Renal cortex interstitium (tissue), 15 donors: ENCODE results near the gene EIF2B1. TPM values are rescaled to one million over a fixed set of nuclear protein-coding genes. Genes with fewer than 3 reads are reported as not detected.

Source experiments
- DNase-seq, 11 donors: peaks; one replicate each; pipeline ENCODE4 v3.0.0-alpha.2; 2013; ENCODE audit warnings: low read depth in 9 of 11, low spot score in 4 of 11; ENCODE audit errors: extremely low read depth in 1 of 11
- long read RNA-seq, 16 experiments: transcript quantifications; one replicate each; lab custom pipeline, GENCODE V29; 2026
- polyA plus RNA-seq, 3 donors: library from polyadenylated mRNA; unstranded; fragments of 120-200 nt; gene quantifications; one replicate each; pipeline ENCODE4 v1.2.1, GENCODE V29; 2013; ENCODE audit not compliant: insufficient read length in 3 of 3

Gene EIF2B1
- 10 to 100 TPM; 58.0 to 69.5 (median 65.5) TPM for polyA plus RNA-seq
- long read RNA-seq, donor 1, transcript EIF2B1-201 (9 exons, 2,477 nt): major isoform, 14 of 24 reads
- long read RNA-seq, donor 1, partial matches to known transcripts: 5 of 24 reads
- long read RNA-seq, donor 1, other reads (novel, unspliced or antisense): 0 of 24 reads
- long read RNA-seq, donor 2, transcript EIF2B1-201 (9 exons, 2,477 nt): major isoform, 12 of 21 reads
- long read RNA-seq, donor 2, partial matches to known transcripts: 6 of 21 reads
- long read RNA-seq, donor 2, other reads (novel, unspliced or antisense): 0 of 21 reads
- long read RNA-seq, donor 3, transcript EIF2B1-201 (9 exons, 2,477 nt): major isoform, 20 of 34 reads
- long read RNA-seq, donor 3, partial matches to known transcripts: 8 of 34 reads
- long read RNA-seq, donor 3, other reads (novel, unspliced or antisense): 0 of 34 reads
- long read RNA-seq, donor 4, transcript EIF2B1-204 (5 exons, 1,768 nt): minor isoform, 5 of 29 reads
- long read RNA-seq, donor 4, transcript EIF2B1-201 (9 exons, 2,477 nt): major isoform, 20 of 29 reads
- long read RNA-seq, donor 4, partial matches to known transcripts: 0 of 29 reads
- long read RNA-seq, donor 4, other reads (novel, unspliced or antisense): 0 of 29 reads
- long read RNA-seq, donor 5: 0 reads
- long read RNA-seq, donor 6, transcript EIF2B1-201 (9 exons, 2,477 nt): major isoform, 17 of 32 reads
- long read RNA-seq, donor 6, transcript EIF2B1-204 (5 exons, 1,768 nt): minor isoform, 5 of 32 reads
- long read RNA-seq, donor 6, partial matches to known transcripts: 10 of 32 reads
- long read RNA-seq, donor 6, other reads (novel, unspliced or antisense): 0 of 32 reads
- long read RNA-seq, donor 7, transcript EIF2B1-201 (9 exons, 2,477 nt): major isoform, 14 of 37 reads
- long read RNA-seq, donor 7, partial matches to known transcripts: 18 of 37 reads
- long read RNA-seq, donor 7, other reads (novel, unspliced or antisense): 0 of 37 reads
- long read RNA-seq, donor 8, transcript EIF2B1-204 (5 exons, 1,768 nt): minor isoform, 10 of 54 reads
- long read RNA-seq, donor 8, transcript EIF2B1-201 (9 exons, 2,477 nt): major isoform, 25 of 54 reads
- long read RNA-seq, donor 8, partial matches to known transcripts: 18 of 54 reads
- long read RNA-seq, donor 8, other reads (novel, unspliced or antisense): 0 of 54 reads
- long read RNA-seq, donor 9, transcript EIF2B1-201 (9 exons, 2,477 nt): major isoform, 16 of 26 reads
- long read RNA-seq, donor 9, partial matches to known transcripts: 8 of 26 reads
- long read RNA-seq, donor 9, other reads (novel, unspliced or antisense): 0 of 26 reads
- long read RNA-seq, donor 10, transcript EIF2B1-201 (9 exons, 2,477 nt): major isoform, 11 of 26 reads
- long read RNA-seq, donor 10, partial matches to known transcripts: 11 of 26 reads
- long read RNA-seq, donor 10, other reads (novel, unspliced or antisense): 0 of 26 reads
- long read RNA-seq, donor 11, transcript EIF2B1-201 (9 exons, 2,477 nt): major isoform, 17 of 20 reads
- long read RNA-seq, donor 11, partial matches to known transcripts: 0 of 20 reads
- long read RNA-seq, donor 11, other reads (novel, unspliced or antisense): 0 of 20 reads
- long read RNA-seq, donor 12, transcript EIF2B1-201 (9 exons, 2,477 nt): major isoform, 6 of 9 reads
- long read RNA-seq, donor 12, partial matches to known transcripts: 0 of 9 reads
- long read RNA-seq, donor 12, other reads (novel, unspliced or antisense): 0 of 9 reads
- long read RNA-seq, donor 13: 0 reads
- long read RNA-seq, donor 14, transcript EIF2B1-201 (9 exons, 2,477 nt): major isoform, 21 of 34 reads
- long read RNA-seq, donor 14, partial matches to known transcripts: 9 of 34 reads
- long read RNA-seq, donor 14, other reads (novel, unspliced or antisense): 0 of 34 reads
- long read RNA-seq, donor 15, transcript EIF2B1-201 (9 exons, 2,477 nt): major isoform, 5 of 13 reads
- long read RNA-seq, donor 15, partial matches to known transcripts: 6 of 13 reads
- long read RNA-seq, donor 15, other reads (novel, unspliced or antisense): 0 of 13 reads
- long read RNA-seq, donor 16, transcript EIF2B1-201 (9 exons, 2,477 nt): major isoform, 55 of 215 reads
- long read RNA-seq, donor 16, transcript EIF2B1-202 (4 exons, 622 nt): minor isoform, 10 of 215 reads
- long read RNA-seq, donor 16, transcript EIF2B1-204 (5 exons, 1,768 nt): minor isoform, 14 of 215 reads
- long read RNA-seq, donor 16, partial matches to known transcripts: 131 of 215 reads
- long read RNA-seq, donor 16, other reads (novel, unspliced or antisense): 5 of 215 reads

GRCh38 chr12:123633379-123634141 lies at the start of gene EIF2B1, which contains the start of gene GTF2H3:
Gene EIF2B1 (minus strand): TSS chr12:123633686. CDS start chr12:123633557, 129 bp downstream.
Gene GTF2H3 (plus strand): TSS chr12:123633829. CDS start chr12:123633860, 31 bp downstream.
- peak; percentile 90 to 97 (median 96) for DNase-seq

GRCh38 chr12:123681605-123682004 lies 48.1 kb upstream of the EIF2B1 start:
- DNase-seq: no peak

- DNase-seq: no peak
Observed at GRCh38 chr12:123678981-123679380, 45.5 kb upstream of the EIF2B1 start.

GRCh38 chr12:123676616-123677320 lies 43.3 kb upstream of the EIF2B1 start:
- no peak for DNase-seq

GRCh38 chr12:123675436-123675835 lies 42.0 kb upstream of the EIF2B1 start:
- no peak for DNase-seq

GRCh38 chr12:123671876-123672275 lies 38.4 kb upstream of the EIF2B1 start:
- no peak for DNase-seq

- peak; percentile 66 to 87 (median 82) for DNase-seq
Observed at GRCh38 chr12:123670882-123671728, 37.6 kb upstream of the EIF2B1 start, which contains the start of gene TCTN2. Gene TCTN2 (plus strand): TSS chr12:123671113. CDS start chr12:123671241, 128 bp downstream.

GRCh38 chr12:123667771-123668170 lies 34.3 kb upstream of the EIF2B1 start:
- no peak for DNase-seq

GRCh38 chr12:123659996-123660727 lies 26.7 kb upstream of the EIF2B1 start:
- DNase-seq: no peak

GRCh38 chr12:123657211-123657610 lies 23.7 kb upstream of the EIF2B1 start:
- no peak for DNase-seq

- DNase-seq: no peak
Observed at GRCh38 chr12:123656392-123656791, 22.9 kb upstream of the EIF2B1 start.

- no peak for DNase-seq
Observed at GRCh38 chr12:123655420-123655819, 21.9 kb upstream of the EIF2B1 start.

GRCh38 chr12:123654129-123654701 lies 20.7 kb upstream of the EIF2B1 start:
- no peak for DNase-seq

GRCh38 chr12:123648401-123648800 lies 14.9 kb upstream of the EIF2B1 start:
- DNase-seq: no peak
